ENCODE data around the gene DGAT2L6.

Gene DGAT2L6

GRCh38 chrX:70172964-70173363 is 4.3 kb upstream of the DGAT2L6 start:
- no peak for DNase-seq
- no peak overlapping the region for H3K4me2 ChIP-seq (ENCODE audit: low read depth, low read length)
- H4K20me1 ChIP-seq (ENCODE audit: insufficient read depth, low read length), result no peaks in the 10 kb centered on the region
- H3K27ac ChIP-seq (ENCODE audit: low read length), result no peak overlapping the region
- no peaks in the 10 kb centered on the region for H3K36me3 ChIP-seq (replicated peaks; ENCODE audit: insufficient read depth, low read length)
- H3K9me2 ChIP-seq (replicated peaks; ENCODE audit: insufficient read depth, low read length), result no peaks in the 10 kb centered on the region
- no peaks in the 10 kb centered on the region for H3K9me3 ChIP-seq (replicated peaks; ENCODE audit: insufficient read depth, low read length)
- no peaks in the 10 kb centered on the region for H3K79me2 ChIP-seq (ENCODE audit: low read length)
- H3F3A ChIP-seq (ENCODE audit: insufficient read depth, low read length), result no peaks in the 10 kb centered on the region
- H3K9ac ChIP-seq (ENCODE audit: low read length), result no peak overlapping the region
- no peaks in the 10 kb centered on the region for H3K4me1 ChIP-seq (ENCODE audit: low read length)
- no peaks in the 10 kb centered on the region for H3K27me3 ChIP-seq (replicated peaks; ENCODE audit: insufficient read depth, low read length)
- H3K4me3 ChIP-seq (ENCODE audit: low read length), result no peak overlapping the region
- TF ChIP-seq EZH2 (optimal IDR thresholded peaks at IDR 0.05; ENCODE audit: low read depth, low read length), result no peak
- no peak for TF ChIP-seq CTCF (IDR thresholded peaks at IDR 0.05; ENCODE audit: low read length)
- TF ChIP-seq EZH2phosphoT487 (IDR thresholded peaks at IDR 0.05; ENCODE audit: low read length), result no peak
- no peak overlapping the region for H2AFZ ChIP-seq (ENCODE audit: low read length)

- no peak overlapping the region for H3K4me3 ChIP-seq (ENCODE audit: low read length)
- DNase-seq, result no peak
- H3K9me2 ChIP-seq (replicated peaks; ENCODE audit: insufficient read depth, low read length), result no peaks in the 10 kb centered on the region
- H3F3A ChIP-seq (ENCODE audit: insufficient read depth, low read length), result no peaks in the 10 kb centered on the region
- TF ChIP-seq CTCF (IDR thresholded peaks at IDR 0.05; ENCODE audit: low read length) (no peak), EZH2phosphoT487 (IDR thresholded peaks at IDR 0.05; ENCODE audit: low read length) (no peak)
- H3K4me2 ChIP-seq (ENCODE audit: low read depth, low read length), result no peak overlapping the region
- no peaks in the 10 kb centered on the region for H3K4me1 ChIP-seq (ENCODE audit: low read length)
- H3K36me3 ChIP-seq (replicated peaks; ENCODE audit: insufficient read depth, low read length), result no peaks in the 10 kb centered on the region
- no peaks in the 10 kb centered on the region for H3K27me3 ChIP-seq (replicated peaks; ENCODE audit: insufficient read depth, low read length)
- H3K27ac ChIP-seq (ENCODE audit: low read length), result no peak overlapping the region
- no peak overlapping the region for H3K9ac ChIP-seq (ENCODE audit: low read length)
- no peaks in the 10 kb centered on the region for H3K79me2 ChIP-seq (ENCODE audit: low read length)
- no peaks in the 10 kb centered on the region for H3K9me3 ChIP-seq (replicated peaks; ENCODE audit: insufficient read depth, low read length)
- H4K20me1 ChIP-seq (ENCODE audit: insufficient read depth, low read length), result no peaks in the 10 kb centered on the region
- H2AFZ ChIP-seq (ENCODE audit: low read length), result no peak overlapping the region
Measured at GRCh38 chrX:70174754-70175153, 2.5 kb upstream of the DGAT2L6 start.

GRCh38 chrX:70175338-70175737 is 1.9 kb upstream of the DGAT2L6 start:
- Histone ChIP-seq H3K9ac (ENCODE audit: low read length) (no peak overlapping the region), H3K4me1 (ENCODE audit: low read length) (no peaks in the 10 kb centered on the region), H3K9me3 (replicated peaks; ENCODE audit: insufficient read depth, low read length) (no peaks in the 10 kb centered on the region), H3K4me3 (ENCODE audit: low read length) (no peak overlapping the region), H4K20me1 (ENCODE audit: insufficient read depth, low read length) (no peaks in the 10 kb centered on the region), H3K36me3 (replicated peaks; ENCODE audit: insufficient read depth, low read length) (no peaks in the 10 kb centered on the region), H3K27ac (ENCODE audit: low read length) (no peak overlapping the region), H3K79me2 (ENCODE audit: low read length) (no peaks in the 10 kb centered on the region), H3K27me3 (replicated peaks; ENCODE audit: insufficient read depth, low read length) (no peaks in the 10 kb centered on the region), H3K9me2 (replicated peaks; ENCODE audit: insufficient read depth, low read length) (no peaks in the 10 kb centered on the region), H3K4me2 (ENCODE audit: low read depth, low read length) (no peak overlapping the region), H2AFZ (ENCODE audit: low read length) (no peak overlapping the region), H3F3A (ENCODE audit: insufficient read depth, low read length) (no peaks in the 10 kb centered on the region)
- DNase-seq, result no peak
- TF ChIP-seq EZH2phosphoT487 (IDR thresholded peaks at IDR 0.05; ENCODE audit: low read length) (no peak), EZH2 (optimal IDR thresholded peaks at IDR 0.05; ENCODE audit: low read depth, low read length) (no peak)

- Histone ChIP-seq H3K27ac (ENCODE audit: low read length) (no peak overlapping the region), H3K4me3 (ENCODE audit: low read length) (no peak overlapping the region), H3K4me2 (ENCODE audit: low read depth, low read length) (no peak overlapping the region), H3K9me3 (replicated peaks; ENCODE audit: insufficient read depth, low read length) (no peaks in the 10 kb centered on the region), H3K36me3 (replicated peaks; ENCODE audit: insufficient read depth, low read length) (no peaks in the 10 kb centered on the region), H3F3A (ENCODE audit: insufficient read depth, low read length) (no peaks in the 10 kb centered on the region), H3K79me2 (ENCODE audit: low read length) (no peaks in the 10 kb centered on the region), H3K4me1 (ENCODE audit: low read length) (no peaks in the 10 kb centered on the region), H4K20me1 (ENCODE audit: insufficient read depth, low read length) (no peaks in the 10 kb centered on the region), H3K9ac (ENCODE audit: low read length) (no peak overlapping the region), H3K9me2 (replicated peaks; ENCODE audit: insufficient read depth, low read length) (no peaks in the 10 kb centered on the region), H2AFZ (ENCODE audit: low read length) (no peak overlapping the region), H3K27me3 (replicated peaks; ENCODE audit: insufficient read depth, low read length) (no peaks in the 10 kb centered on the region)
- DNase-seq, result no peak
- TF ChIP-seq EZH2 (optimal IDR thresholded peaks at IDR 0.05; ENCODE audit: low read depth, low read length), result no peak
- TF ChIP-seq EZH2phosphoT487 (IDR thresholded peaks at IDR 0.05; ENCODE audit: low read length), result no peak
- TF ChIP-seq CTCF (IDR thresholded peaks at IDR 0.05; ENCODE audit: low read length), result no peak
Measured at GRCh38 chrX:70183091-70183490, 5.8 kb downstream of the DGAT2L6 start.
